DMS114 treated with DMSO at 0.1 percent for 48 hours (cell line): ENCODE measurements around the gene PSMD10.

Experiments used
- DNase-seq: peaks from one replicate; lab custom pipeline; 2025; ENCODE audit not compliant: unreplicated experiment; lab: John Stamatoyannopoulos, UW

PSMD10 gene

GRCh38 chrX:108091264-108091877 is at the start of gene PSMD10, which contains the start of gene ATG4A:
PSMD10 (minus strand) TSS chrX:108091542; CDS start chrX:108091520, 22 bp downstream.
ATG4A (plus strand) TSS chrX:108091778; CDS start chrX:108091827, 49 bp downstream.
- DNase-seq = peak; percentile 96

GRCh38 chrX:108138814-108139702 is 47.7 kb upstream of the PSMD10 start:
- DNase-seq = no peak

DNA sequence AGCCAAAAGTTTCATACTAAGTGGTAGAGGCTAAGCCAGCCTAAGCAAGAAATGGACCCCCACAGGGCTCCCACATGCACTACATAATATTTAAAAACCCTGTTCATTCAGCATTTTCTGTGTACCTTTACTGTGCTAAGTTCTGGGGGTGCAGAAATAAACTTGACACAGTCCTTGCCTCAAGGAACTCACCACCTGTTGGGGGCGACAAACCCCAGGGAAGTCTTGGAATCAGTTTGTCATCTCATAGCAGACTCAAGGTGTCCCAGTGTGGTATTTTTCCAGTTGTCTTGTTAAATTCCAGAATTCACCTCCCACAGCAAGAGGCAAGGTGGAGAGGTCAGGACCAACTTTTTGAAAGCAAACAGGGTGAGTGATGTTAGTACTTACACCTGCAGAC is 43.4 kb upstream of the PSMD10 start:
- DNase-seq = no peak

DNA sequence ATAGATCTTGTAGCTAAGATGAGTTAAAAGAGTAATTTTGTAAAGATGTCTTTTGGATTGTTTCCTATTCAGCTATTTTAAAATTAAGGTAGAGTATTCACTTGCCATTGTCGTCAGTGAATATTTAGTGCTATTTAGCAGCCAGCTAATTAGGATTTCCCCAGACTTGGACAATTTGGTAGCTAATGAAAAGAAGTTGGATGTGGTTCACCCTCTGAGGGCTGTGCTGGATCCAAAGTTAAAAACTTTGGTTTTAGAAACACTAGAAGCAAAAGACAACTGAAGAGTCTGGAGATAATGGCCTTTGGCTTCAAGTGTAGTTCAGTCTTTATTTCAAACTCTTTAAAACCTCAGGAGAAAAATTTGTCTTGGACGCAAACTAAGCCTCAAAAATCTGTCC is 41.5 kb upstream of the PSMD10 start:
- no peak for DNase-seq

DNA sequence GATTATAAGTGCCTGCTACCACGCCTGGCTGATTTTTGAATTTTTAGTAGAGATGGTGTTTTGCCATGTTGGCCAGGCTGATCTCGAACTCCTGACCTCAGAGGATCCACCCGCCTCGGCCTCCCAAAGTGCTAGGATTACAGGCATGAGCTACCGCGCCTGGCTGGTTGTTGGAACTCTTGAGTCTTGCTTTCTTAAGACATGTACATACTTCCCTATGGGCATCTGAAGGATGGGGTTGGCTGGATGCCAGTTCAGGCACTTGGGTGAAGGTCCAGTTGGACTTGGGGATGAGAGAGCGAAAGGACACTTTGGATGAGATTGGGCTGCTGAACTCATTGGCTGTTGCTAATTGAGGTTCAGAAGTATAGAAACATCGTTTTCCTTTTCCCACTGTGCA is 40.7 kb upstream of the PSMD10 start:
- no peak for DNase-seq

- no peak for DNase-seq
These were observed 40.1 kb upstream of the PSMD10 start for GRCh38 chrX:108131471-108131870.

DNA sequence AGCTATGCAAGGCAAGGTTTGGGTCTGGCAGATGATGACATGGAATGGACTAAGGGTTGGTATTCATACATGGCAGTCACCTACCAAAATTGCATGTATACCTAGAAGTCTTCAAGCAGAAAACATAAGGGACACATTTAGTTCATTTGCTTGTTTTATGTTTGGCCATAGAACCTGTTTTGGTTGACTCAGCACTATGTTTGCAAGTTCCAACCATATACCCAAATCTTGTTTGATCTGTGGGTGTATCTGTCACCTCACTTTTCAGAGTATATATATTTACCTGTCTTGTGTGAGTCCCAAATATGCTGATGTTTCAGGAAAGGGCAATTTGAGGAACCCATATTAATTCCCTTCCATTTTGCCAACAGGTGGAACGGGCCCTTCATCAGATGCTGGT is 39.5 kb upstream of the PSMD10 start:
- no peak for DNase-seq

- DNase-seq = no peak
These were observed 35.8 kb upstream of the PSMD10 start for GRCh38 chrX:108127152-108127551.

DNA sequence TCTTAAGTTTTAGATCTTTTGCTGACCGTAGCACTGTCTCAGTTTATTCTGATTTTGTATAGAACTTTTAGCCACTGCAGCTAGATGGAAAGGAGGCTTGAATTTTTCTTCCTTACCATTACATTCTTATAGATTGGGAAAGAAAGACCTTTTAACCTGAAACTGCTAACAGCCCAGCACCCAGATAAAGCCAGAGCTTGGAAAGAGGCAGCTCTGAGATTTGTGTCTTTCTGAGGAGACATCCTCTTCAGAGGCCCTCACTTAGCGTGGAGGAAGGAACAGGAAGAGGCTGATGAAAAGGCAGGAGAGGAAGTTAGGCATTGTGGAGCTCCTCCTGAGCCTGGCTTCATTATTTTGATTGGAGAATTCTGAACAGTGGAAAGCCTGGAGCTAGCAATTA is 35.3 kb upstream of the PSMD10 start:
- no peak for DNase-seq

DNA sequence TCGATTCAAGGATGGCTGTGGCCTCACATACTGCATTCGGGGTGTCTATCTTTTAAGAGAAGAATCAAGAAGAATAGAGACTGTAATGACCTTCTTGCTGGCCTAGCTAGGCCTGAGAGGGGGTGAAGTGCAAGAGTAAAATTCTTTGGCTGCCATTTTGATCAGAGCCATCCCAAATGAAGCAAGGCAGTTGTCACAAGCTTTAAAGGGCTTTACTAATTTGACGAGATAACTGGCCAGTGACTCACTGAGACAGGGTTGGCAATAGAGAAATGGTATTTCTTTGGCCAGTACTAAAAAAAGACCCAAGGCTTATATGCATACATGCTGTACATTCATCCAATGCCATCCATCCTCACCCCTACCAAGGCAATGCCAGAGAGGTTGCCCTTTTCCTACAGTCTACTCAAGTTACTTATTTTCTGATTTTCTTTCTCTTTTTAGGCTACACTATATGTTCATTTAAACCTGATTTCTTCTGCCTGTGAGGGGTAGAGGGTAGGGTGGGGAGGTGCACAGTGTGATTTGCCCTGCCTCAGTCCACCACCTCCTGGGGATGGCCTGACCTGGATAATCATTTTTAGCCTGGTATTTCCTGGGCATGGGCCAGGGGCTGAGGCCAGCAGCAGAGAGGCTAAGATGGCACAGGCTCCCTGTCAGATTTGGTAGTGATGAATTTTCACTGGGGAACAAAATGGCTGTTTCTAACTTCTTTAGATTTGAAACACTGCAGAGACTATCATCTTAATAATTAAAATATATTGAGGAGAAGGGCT is 32.4 kb upstream of the PSMD10 start:
- DNase-seq = no peak

DNA sequence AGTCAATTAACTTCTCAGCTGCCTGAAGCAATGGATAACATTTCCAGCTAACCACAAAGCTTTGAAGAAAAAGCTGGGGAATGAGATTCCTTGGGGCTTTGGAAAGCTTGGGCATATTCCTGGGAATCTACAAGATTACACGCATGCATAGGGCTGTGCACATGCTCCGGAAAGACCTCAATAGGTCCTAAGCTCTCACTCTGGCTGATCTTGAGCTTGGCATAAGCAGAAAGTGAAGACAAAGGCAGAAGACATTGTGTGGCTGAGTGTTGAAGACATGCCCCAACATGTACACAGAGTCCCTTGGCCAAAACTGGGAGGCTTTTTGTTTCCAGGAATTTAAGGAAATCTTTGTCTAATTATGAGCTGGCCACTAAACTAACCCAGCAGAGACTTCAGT is 31.4 kb upstream of the PSMD10 start:
- DNase-seq = no peak

GRCh38 chrX:108121291-108121690 is 29.9 kb upstream of the PSMD10 start:
- no peak for DNase-seq

GRCh38 chrX:108117988-108118387 is 26.6 kb upstream of the PSMD10 start:
- DNase-seq = no peak

DNA sequence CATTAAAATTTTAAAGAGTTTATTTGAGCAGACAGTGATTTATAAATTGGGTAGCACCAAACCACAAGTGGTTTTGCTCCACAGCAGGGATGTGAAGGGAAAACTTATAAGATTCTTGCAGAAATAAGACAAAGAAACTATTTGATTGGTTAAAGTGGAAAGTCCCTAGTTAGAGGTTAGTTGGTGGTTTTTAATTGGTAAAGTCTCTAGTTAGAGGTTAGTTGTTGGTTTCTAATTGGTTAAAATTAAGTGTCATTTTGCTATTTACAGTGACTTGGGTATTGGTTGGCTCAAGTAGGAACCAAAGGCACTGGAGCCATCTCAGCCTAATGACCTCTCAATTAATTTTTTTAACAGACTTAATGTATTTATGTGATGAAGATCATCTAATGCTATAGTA is 23.2 kb upstream of the PSMD10 start:
- no peak for DNase-seq

- no peak for DNase-seq
These were observed 14.1 kb upstream of the PSMD10 start for GRCh38 chrX:108105473-108105872.

DNA sequence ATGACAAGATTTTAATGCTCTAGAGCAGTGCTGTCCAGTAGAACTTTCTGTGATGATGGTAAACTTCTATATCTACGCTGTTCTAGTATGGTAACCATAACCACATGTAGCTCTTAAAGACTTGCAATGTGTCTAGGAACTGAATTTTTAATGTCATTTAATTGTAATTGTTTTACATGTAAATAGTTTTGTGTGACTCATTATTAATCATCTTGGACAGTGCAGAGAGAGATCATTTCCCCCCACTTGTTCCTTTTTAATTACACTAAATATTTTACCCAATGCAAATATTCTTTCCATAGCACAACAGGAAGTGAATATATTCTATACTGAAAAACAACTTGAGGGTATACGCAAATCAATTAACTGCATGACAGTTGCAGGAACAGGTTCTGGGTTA is 6.0 kb upstream of the PSMD10 start:
- DNase-seq = no peak

DNA sequence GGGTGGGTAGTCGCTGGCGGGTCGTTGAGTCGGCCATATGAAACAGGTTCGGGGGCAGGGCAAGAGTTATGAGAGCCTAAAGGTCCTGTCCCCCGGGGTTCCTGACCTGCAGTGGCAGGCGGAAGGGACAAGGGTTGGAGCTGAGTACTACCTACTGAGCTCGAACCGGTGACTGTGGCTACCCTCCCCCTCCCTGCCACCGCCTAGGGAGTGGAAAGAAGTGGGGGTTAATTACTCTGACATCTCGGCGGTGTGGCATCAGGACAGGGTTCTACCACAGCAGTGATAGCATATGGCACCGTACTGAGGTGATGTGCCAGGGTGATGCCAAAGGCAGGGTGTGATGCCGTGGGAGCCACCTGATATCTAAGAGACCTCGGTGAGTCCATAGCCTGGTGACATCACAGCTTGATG is 543 bp upstream of the PSMD10 start:
- DNase-seq = no peak

GRCh38 chrX:108090491-108091263 is 665 bp downstream of the PSMD10 start:
- DNase-seq = peak; percentile 11

DNA sequence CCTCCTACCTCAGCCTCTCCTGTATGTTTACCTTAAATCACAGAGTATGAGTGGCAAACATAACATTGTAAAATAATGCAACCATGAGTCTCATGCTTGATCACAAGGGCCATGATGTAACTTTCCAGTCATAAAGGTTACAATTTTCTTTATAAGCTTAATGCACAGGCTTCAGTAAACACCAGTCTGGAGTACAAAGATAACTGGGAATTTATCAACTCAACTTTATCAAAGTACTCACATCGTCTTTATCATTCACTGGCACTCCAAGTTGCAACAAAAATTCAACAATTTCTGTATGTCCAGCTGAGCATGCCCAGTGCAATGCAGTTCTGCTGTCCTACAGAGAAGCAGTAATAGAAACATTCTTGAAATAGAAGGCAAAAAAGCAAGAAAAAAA is 2.8 kb downstream of the PSMD10 start:
- DNase-seq = no peak

DNA sequence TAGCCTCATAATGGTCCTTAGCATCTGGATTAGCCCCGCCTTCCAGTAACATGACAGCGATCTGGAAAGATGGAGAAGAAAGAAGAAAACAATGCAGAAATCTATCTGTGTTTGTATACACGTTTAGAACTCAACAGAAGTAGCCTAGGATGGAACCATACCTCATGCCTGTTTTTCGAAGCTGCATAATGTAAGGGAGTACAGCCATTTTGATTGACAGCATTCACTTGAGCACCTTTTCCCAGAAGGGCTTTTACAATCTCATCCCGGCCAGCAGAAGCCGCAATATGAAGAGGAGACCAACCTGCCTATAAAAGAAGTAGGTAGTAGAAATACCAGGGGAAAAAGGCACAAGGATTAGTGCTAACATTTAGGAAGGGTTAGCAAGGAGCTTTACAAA is 3.5 kb downstream of the PSMD10 start:
- DNase-seq = no peak

DNA sequence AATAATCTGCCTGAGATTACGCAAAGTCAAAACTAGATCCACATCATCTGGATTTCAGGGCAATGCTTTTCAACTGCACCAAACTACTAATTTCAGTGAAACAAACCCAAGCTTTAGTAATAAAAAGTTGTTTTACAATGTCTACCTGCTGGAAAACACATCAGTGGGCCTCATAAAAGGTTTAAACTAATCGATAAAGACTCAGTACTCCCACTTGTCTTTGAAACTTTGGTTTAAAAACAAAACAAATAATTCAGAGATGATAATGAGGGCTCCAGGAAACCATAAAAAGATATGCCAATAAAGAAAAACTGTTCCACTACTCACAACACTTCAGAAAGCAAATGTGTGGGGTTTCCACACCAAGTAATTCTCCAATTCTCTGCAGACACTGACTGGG is 10.2 kb downstream of the PSMD10 start:
- DNase-seq = no peak
